Uterus (tissue), 4 donors: ENCODE data around the gene SLCO1C1. TPM values are rescaled to one million over a fixed set of nuclear protein-coding genes. Genes with fewer than 3 reads are reported as not detected.
"Not testable (repeated sequence)": the region's sequence is repeated elsewhere in the genome, so short reads cannot be mapped to it uniquely, and the experiment has no call there.

Experiments
- DNase-seq, 2 donors: peaks; one replicate each; pipeline ENCODE4 v3.0.0-alpha.2; 2019 to 2020
- H3K27ac ChIP-seq, 2 donors: fragments of 200-600 bp; sonication (generic); 1 replicate in 1 of 2; 2 replicates in 1 of 2; pipeline ENCODE4 v1.5.1; 2016 to 2018
- H3K27me3 ChIP-seq, 2 donors: fragments of 200-600 bp; sonication (generic); one replicate each; pipeline ENCODE4 v1.5.1; 2018 to 2019; ENCODE audit warnings: control low read depth in 1 of 2
- H3K36me3 ChIP-seq, 2 donors: fragments of 200-600 bp; sonication (generic); one replicate each; pipeline ENCODE4 v1.5.1; 2019; ENCODE audit warnings: control low read depth in 1 of 2
- H3K4me1 ChIP-seq, 2 donors: fragments of 200-600 bp; sonication (generic); one replicate each; pipeline ENCODE4 v1.5.1; 2018 to 2019; ENCODE audit warnings: control low read depth in 1 of 2
- H3K4me3 ChIP-seq, 2 donors: fragments of 200-600 bp; sonication (generic); 1 replicate in 1 of 2; 2 replicates in 1 of 2; pipeline ENCODE4 v1.5.1; 2018 to 2019; ENCODE audit warnings: mild to moderate bottlenecking in 1 of 2
- H3K9me3 ChIP-seq, 2 donors: fragments of 200-600 bp; sonication (generic); one replicate each; pipeline ENCODE4 v1.5.1; 2019; ENCODE audit warnings: control low read depth in 1 of 2
- CTCF ChIP-seq, 4 experiments: fragments of 200-600 bp in 2 of 4; fragments of 450-650 bp in 2 of 4; sonication (generic) in 2 of 4; IDR thresholded peaks; one replicate each; pipeline ENCODE4 v1.5.1; 2016 to 2019; ENCODE audit warnings: antibody characterized with exemption in 4 of 4, mild to moderate bottlenecking in 2 of 4, moderate library complexity in 1 of 4
- POLR2A ChIP-seq, 2 donors: fragments of 450-650 bp; IDR thresholded peaks; one replicate each; pipeline ENCODE4 v1.6.1; 2016; ENCODE audit warnings: antibody characterized with exemption in 2 of 2, mild to moderate bottlenecking in 1 of 2, moderate library complexity in 1 of 2
- intact Hi-C: fragments of 100-400 bp; cut with DNase I; formaldehyde crosslinking; loops from one replicate; pipeline ENCODE4 v1.15.1; 2023; ENCODE audit warnings: low total_unique reads
- total RNA-seq, 4 donors: library from RNA; depleted of rRNA in 3 of 4; stranded (reverse); fragments of >200 nt in 3 of 4; gene quantifications; one replicate each; pipeline versions ENCODE4 v1.1.0 to v1.2.4, GENCODE V29; 2014 to 2023
- donor health status: DM: yes; HTN: yes; CAD: no.

The SLCO1C1 gene
- total RNA-seq, 4 donors from 2014 or later, result 0.40 to 1.6 TPM; not detected in 2

DNA sequence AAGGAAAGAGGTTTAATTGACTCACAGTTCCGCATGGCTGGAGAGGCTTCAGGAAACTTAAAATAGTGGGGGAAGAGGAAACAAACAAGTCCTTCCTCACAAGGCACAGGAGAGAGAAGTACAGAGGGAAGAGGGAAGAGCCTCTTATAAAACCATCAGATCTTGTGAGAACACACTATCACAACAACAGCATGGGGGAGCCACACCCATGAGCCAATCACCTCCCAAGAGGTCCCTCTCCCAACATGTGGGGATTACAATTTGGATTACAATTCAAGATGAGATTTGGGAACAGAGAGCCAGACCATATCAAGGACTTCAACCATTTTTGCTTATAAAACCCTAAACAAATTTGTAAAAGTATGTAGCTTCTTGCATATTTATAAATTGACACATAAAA lies 45.8 kb downstream of the SLCO1C1 start:
- intact Hi-C loops, result no loop called here
- H3K9me3 ChIP-seq, result no peaks in the 10 kb centered on the region
- no peaks in the 10 kb centered on the region for H3K27me3 ChIP-seq
- no peak overlapping the region for H3K27ac ChIP-seq
- TF ChIP-seq CTCF (IDR thresholded peaks at IDR 0.05), result no peak
- peaks cover 0 to 3% of the 10 kb centered on the region in 2 donors for H3K36me3 ChIP-seq
- H3K4me3 ChIP-seq, result no peak overlapping the region
- no peaks in the 10 kb centered on the region for H3K4me1 ChIP-seq
- DNase-seq, result no peak

DNA sequence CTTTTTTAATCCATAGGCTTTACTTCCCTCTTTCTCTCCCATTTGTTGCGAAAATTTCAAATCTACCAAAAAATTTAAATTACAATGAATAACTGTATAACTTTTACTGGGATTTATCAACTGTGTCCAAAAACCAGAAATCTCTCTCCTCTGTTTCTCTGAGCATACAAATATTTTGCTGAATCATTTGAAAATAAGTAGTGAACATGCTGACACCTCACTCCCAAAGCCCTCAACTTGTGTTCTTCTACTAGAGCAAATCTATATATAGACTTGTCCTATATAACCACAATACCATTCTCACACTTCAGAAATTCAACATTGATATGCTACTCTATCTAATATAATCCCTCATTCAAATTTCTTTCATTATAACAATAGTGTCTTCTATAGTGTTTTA lies 53.1 kb downstream of the SLCO1C1 start:
- no peaks in the 10 kb centered on the region for H3K4me1 ChIP-seq
- DNase-seq, result no peak

DNA sequence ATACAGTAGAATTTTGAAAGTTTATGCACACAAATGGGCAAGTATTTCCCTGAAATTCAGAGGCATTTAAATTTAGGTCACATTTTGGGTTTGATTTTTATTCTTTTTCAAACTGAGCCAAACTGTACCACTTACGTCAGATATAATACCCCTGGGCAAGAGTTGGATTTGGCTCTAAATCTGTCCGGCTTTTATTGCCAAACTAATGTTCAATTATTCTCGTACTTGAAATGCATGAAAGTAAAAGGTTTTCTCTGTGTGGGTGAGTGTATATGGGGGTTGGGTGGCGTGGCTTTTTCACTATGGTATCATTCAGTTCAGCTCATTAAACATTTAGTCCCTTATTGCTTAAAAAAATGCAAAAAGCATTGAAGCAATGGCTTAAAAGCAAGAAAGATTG lies 55.9 kb downstream of the SLCO1C1 start:
- Histone ChIP-seq H3K36me3 (no peaks in the 10 kb centered on the region), H3K4me1 (no peaks in the 10 kb centered on the region)
- TF ChIP-seq POLR2A (IDR thresholded peaks at IDR 0.05) (no peak), CTCF (IDR thresholded peaks at IDR 0.05) (no peak)

More for the DNA sequence above, 53.1 kb downstream of the SLCO1C1 start:
- TF ChIP-seq CTCF (IDR thresholded peaks at IDR 0.05), result no peak
- TF ChIP-seq POLR2A (IDR thresholded peaks at IDR 0.05), result no peak
- H3K27ac ChIP-seq, result no peak overlapping the region
- no peaks in the 10 kb centered on the region for H3K27me3 ChIP-seq
- intact Hi-C loops, result no loop called here
- no peaks in the 10 kb centered on the region for H3K9me3 ChIP-seq
- no peak overlapping the region for H3K4me3 ChIP-seq
- H3K36me3 ChIP-seq, result no peaks in the 10 kb centered on the region

DNA sequence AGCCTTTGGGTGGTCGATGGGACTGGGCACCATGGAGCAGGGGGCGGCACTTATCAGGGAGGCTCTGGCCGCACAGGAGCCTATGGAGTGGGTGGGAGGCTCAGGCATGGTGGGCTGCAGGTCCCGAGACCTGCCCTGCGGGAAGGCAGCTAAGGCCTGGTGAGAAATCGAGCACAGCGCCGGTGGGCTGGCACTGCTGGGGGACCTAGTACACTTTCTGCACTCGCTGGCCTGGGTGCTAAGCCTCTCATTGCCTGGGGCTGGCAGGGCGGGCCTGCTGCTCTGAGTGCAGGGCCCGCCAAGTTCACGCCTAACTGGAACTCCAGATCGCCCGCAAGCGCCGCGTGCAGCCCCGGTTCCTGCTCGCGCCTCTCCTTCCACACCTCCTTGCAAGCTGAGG lies 82.3 kb downstream of the SLCO1C1 start:
- no peaks in the 10 kb centered on the region for H3K9me3 ChIP-seq
- H3K36me3 ChIP-seq, result no peaks in the 10 kb centered on the region
- no peak overlapping the region for H3K4me3 ChIP-seq
- DNase-seq, result no peak
- intact Hi-C loops, result no loop called here
- no peak overlapping the region for H3K27ac ChIP-seq
- H3K4me1 ChIP-seq, result no peaks in the 10 kb centered on the region
- no peak for TF ChIP-seq CTCF (IDR thresholded peaks at IDR 0.05)
- no peak for TF ChIP-seq POLR2A (IDR thresholded peaks at IDR 0.05)
- no peaks in the 10 kb centered on the region for H3K27me3 ChIP-seq

More for the DNA sequence above, 55.9 kb downstream of the SLCO1C1 start:
- Histone ChIP-seq H3K27ac (no peak overlapping the region), H3K9me3 (no peaks in the 10 kb centered on the region), H3K4me3 (no peak overlapping the region), H3K27me3 (no peaks in the 10 kb centered on the region)
- intact Hi-C loops, result no loop called here
- no peak for DNase-seq

DNA sequence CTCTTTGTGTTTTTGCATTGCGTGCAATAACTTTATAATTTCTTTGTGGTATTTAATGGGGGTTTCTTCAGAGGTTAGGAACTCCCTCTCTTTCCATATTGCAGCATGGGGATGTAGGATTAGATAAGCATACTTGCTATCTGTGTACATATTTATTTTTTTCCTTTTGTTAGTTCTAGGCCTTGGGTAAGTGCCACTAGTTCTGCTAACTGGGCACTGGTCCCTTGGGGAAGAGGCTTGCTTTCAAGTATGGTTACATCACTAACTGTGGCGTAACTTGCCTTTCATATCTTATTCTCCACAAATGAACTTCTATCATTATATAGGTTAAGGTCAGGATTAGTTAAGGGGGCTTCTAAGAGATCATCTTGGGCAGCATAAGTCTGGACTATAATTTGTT lies 83.8 kb downstream of the SLCO1C1 start:
- Histone ChIP-seq H3K27ac (no peak overlapping the region), H3K27me3 (no peaks in the 10 kb centered on the region), H3K4me1 (no peaks in the 10 kb centered on the region), H3K4me3 (no peak overlapping the region), H3K9me3 (no peaks in the 10 kb centered on the region), H3K36me3 (no peaks in the 10 kb centered on the region)
- DNase-seq, result no peak
- intact Hi-C loops, result no loop called here
- no peak for TF ChIP-seq POLR2A (IDR thresholded peaks at IDR 0.05)
- TF ChIP-seq CTCF (IDR thresholded peaks at IDR 0.05), result no peak

GRCh38 chr12:20779971-20780370 lies 84.8 kb downstream of the SLCO1C1 start:
- H3K36me3 ChIP-seq, H3K4me3 ChIP-seq, H3K27ac ChIP-seq, DNase-seq, H3K4me1 ChIP-seq, H3K9me3 ChIP-seq, intact Hi-C loops, H3K27me3 ChIP-seq: not testable (repeated sequence)

GRCh38 chr12:20783796-20784357 lies 88.7 kb downstream of the SLCO1C1 start:
- H3K9me3 ChIP-seq, H3K4me1 ChIP-seq, H3K27ac ChIP-seq, H3K36me3 ChIP-seq, DNase-seq, H3K4me3 ChIP-seq, H3K27me3 ChIP-seq, intact Hi-C loops: not testable (repeated sequence)
